Heart left ventricle (tissue), 13 donors: ENCODE results near the gene RNF103.

Experiments used
- CTCF ChIP-seq, 12 donors: fragments of 200-600 bp; sonication (generic) in 4 of 12; IDR thresholded peaks; one replicate each; pipeline versions ENCODE4 v1.5.0 to v1.8.0; 2018 to 2022; ENCODE audit warnings: antibody characterized with exemption in 12 of 12, mild to moderate bottlenecking in 5 of 12
- POLR2A ChIP-seq, 2 donors: fragments of 450-650 bp; IDR thresholded peaks; one replicate each; pipeline ENCODE4 v1.6.1; 2017; ENCODE audit warnings: antibody characterized with exemption in 2 of 2, mild to moderate bottlenecking in 2 of 2, moderate library complexity in 2 of 2
- donor health status: ischemic (EF 13 %, LVEDD 7.1; RV severe dilation, severe dysfunction).
- donor health status: DM: no; HTN: yes; CAD: no.
- donor health status: DM: no; HTN: no; CAD: no.
- donor health status: ischemic (EF 25% LVEDD 6.9; RV normal size, moderate dysfunction).
- donor health status: ischemic (EF 25% LVEDD 5.7; RV mildly dilated, moderate dysfunction).
- donor health status: ischemic (EF 35%, LVEDD 5.7; RV mildly dilated, moderate dysfunction).
- donor health status: nonischemic (EF 11% LVEDD 7.7; RV severe dilation, severe dysfunction).
- donor health status: DM: yes; HTN: yes; CAD: no.
- donor health status: PGD.
- donor health status: ischemic (EF 29% LVEDD 5.4; RV normal size, mild dysfunction).
- donor health status: nonischemic (EF 23%, LVEDD 6.1; RV moderate dilation, normal function).

- TF ChIP-seq CTCF (IDR thresholded peaks at IDR 0.05): no peak
- no peak for TF ChIP-seq POLR2A (IDR thresholded peaks at IDR 0.05)
These were observed 24.7 kb downstream of the RNF103 start for GRCh38 chr2:86598966-86599365.
